HepG2 (cell line): Measurements from ENCODE around the gene NT5C2. TPM values are rescaled to one million over a fixed set of nuclear protein-coding genes. Genes with fewer than 3 reads are reported as not detected.
"Not testable (repeated sequence)": the region's sequence is repeated elsewhere in the genome, so short reads cannot be mapped to it uniquely, and the experiment has no call there.

Experiments used
- ATAC-seq: fragments of 200-7000 bp; cut with Tn5 transposase; 3 replicates; pipeline ENCODE4 v1.9.1; 2020; ENCODE audit warnings: mild to moderate bottlenecking, moderate library complexity
- BruUV-seq: library from RNA; stranded (reverse); fragments of 400-500 nt; replicated peaks from 2 replicates; lab custom pipeline; 2021; lab: Mats Ljungman, UMichigan
- CTCF ChIA-PET: fragments of 300-600 bp; formaldehyde crosslinking; extraction: SDS; loops from one replicate; lab custom pipeline; 2021; ENCODE audit warnings: low total read pairs, inconsistent platforms, low intra/inter-chr PET ratio; lab: Yijun Ruan, JAX
- POLR2A ChIA-PET: fragments of 350-600 bp; sonication (Branson Sonifier 250); formaldehyde crosslinking; loops from one replicate; lab custom pipeline; 2020; ENCODE audit warnings: antibody characterized with exemption, inconsistent platforms; lab: Yijun Ruan, JAX
- DNase-seq: peaks from one replicate; pipeline ENCODE4 v3.0.0-alpha.2; 2015; ENCODE audit warnings: low spot score
- FAIRE-seq: peaks from 3 replicates; lab custom pipeline; 2011; peaks lifted over from hg19 to GRCh38; lab: Jason Lieb, UNC
- H2AFZ ChIP-seq: one replicate; pipeline ENCODE4 v1.6.1; 2011; ENCODE audit warnings: low read length, inconsistent platforms
- H3K27ac ChIP-seq: fragments of 300-600 bp; 3 replicates; pipeline ENCODE4 v1.8.0; 2011; ENCODE audit warnings: mixed run types, mild to moderate bottlenecking, mixed read lengths, low read length, inconsistent platforms; ENCODE audit not compliant: insufficient read depth; ENCODE audit errors: extremely low read length
- H3K27me3 ChIP-seq, 2 experiments: fragments of 200-600 bp in 1 of 2; 2 replicates in 1 of 2; 3 replicates in 1 of 2; pipeline versions ENCODE4 v1.6.0 to v1.8.0; 2011; ENCODE audit warnings: low read length in 2 of 2, mild to moderate bottlenecking in 2 of 2, moderate library complexity in 2 of 2, inconsistent platforms in 1 of 2; ENCODE audit not compliant: insufficient read depth in 2 of 2, control insufficient read depth in 1 of 2
- H3K36me3 ChIP-seq, 2 experiments: fragments of 200-600 bp in 1 of 2; replicated peaks in 1 of 2; 2 replicates in 1 of 2; 3 replicates in 1 of 2; pipeline versions ENCODE4 v1.5.1 to v1.8.0; 2011; ENCODE audit warnings: low read length in 2 of 2, inconsistent platforms in 1 of 2; ENCODE audit not compliant: insufficient read depth in 2 of 2, control insufficient read depth in 1 of 2
- H3K4me1 ChIP-seq: 2 replicates; pipeline ENCODE4 v1.5.1; 2012; ENCODE audit warnings: low read length, inconsistent platforms; ENCODE audit not compliant: insufficient read depth
- H3K4me2 ChIP-seq: 2 replicates; pipeline ENCODE4 v1.6.0; 2011; ENCODE audit warnings: low read depth, low read length, inconsistent platforms
- H3K4me3 ChIP-seq, 3 experiments: fragments of 200-600 bp in 1 of 3; sonication (generic), shearing (Covaris generic) in 1 of 3; replicated peaks in 1 of 3; 2 replicates each; pipeline ENCODE4 v1.5.1; 2011 to 2016; ENCODE audit warnings: low read length in 3 of 3, inconsistent platforms in 2 of 3, low read depth in 2 of 3, mild to moderate bottlenecking in 2 of 3, control low read depth in 1 of 3, mixed read lengths in 1 of 3; ENCODE audit not compliant: insufficient read depth in 1 of 3
- H3K79me2 ChIP-seq: one replicate; pipeline ENCODE4 v1.6.1; 2011; ENCODE audit warnings: low read length, inconsistent platforms; ENCODE audit not compliant: insufficient read depth
- H3K9ac ChIP-seq: 2 replicates; pipeline ENCODE4 v1.6.0; 2011; ENCODE audit warnings: mild to moderate bottlenecking, low read depth, low read length, inconsistent platforms; ENCODE audit not compliant: insufficient read depth
- H3K9me3 ChIP-seq: 2 replicates; pipeline ENCODE4 v1.5.1; 2012; ENCODE audit warnings: mild to moderate bottlenecking, low read length
- H4K20me1 ChIP-seq: 2 replicates; pipeline ENCODE4 v1.6.0; 2011; ENCODE audit warnings: inconsistent platforms, mild to moderate bottlenecking, low read length, moderate library complexity; ENCODE audit not compliant: insufficient read depth
- EED ChIP-seq: sonication (generic); formaldehyde crosslinking; IDR thresholded peaks from 2 replicates; pipeline ENCODE4 v1.5.0; 2020; ENCODE audit warnings: mild to moderate bottlenecking, missing genetic modification reagents
- GLMP ChIP-seq: sonication (generic); formaldehyde crosslinking; IDR thresholded peaks from 2 replicates; pipeline ENCODE4 v1.9.0; 2021; ENCODE audit warnings: missing genetic modification reagents, mild to moderate bottlenecking, borderline replicate concordance
- HCFC1 ChIP-seq: fragments of 150-350 bp; IDR thresholded peaks from 2 replicates; pipeline ENCODE4 v1.6.1; 2014; ENCODE audit warnings: low read depth, low read length
- NFIC ChIP-seq: IDR thresholded peaks from 2 replicates; pipeline ENCODE4 v1.6.1; 2012; ENCODE audit warnings: mild to moderate bottlenecking, low read length, inconsistent platforms
- RFX3 ChIP-seq: IDR thresholded peaks from 2 replicates; pipeline ENCODE4 v1.6.1; 2016; ENCODE audit warnings: missing biosample characterization, missing genetic modification reagents
- RFX5 ChIP-seq: IDR thresholded peaks from 2 replicates; pipeline ENCODE4 v1.6.1; 2011; ENCODE audit warnings: low read depth, low read length, improper control_type of control experiment
- SCMH1 ChIP-seq: sonication (generic); formaldehyde crosslinking; IDR thresholded peaks from 2 replicates; pipeline ENCODE4 v1.9.0; 2021; ENCODE audit warnings: missing genetic modification reagents, mild to moderate bottlenecking, borderline replicate concordance
- THAP11 ChIP-seq: IDR thresholded peaks from 2 replicates; pipeline ENCODE4 v1.6.1; 2016; ENCODE audit warnings: missing biosample characterization, missing genetic modification reagents
- TOPORS ChIP-seq: sonication (generic); formaldehyde crosslinking; IDR thresholded peaks from 2 replicates; pipeline ENCODE4 v1.8.0; 2023; ENCODE audit warnings: mild to moderate bottlenecking, missing genetic modification reagents
- ZBTB10 ChIP-seq: sonication (generic); formaldehyde crosslinking; IDR thresholded peaks from 2 replicates; pipeline ENCODE4 v1.4.0; 2020; ENCODE audit warnings: missing genetic modification reagents, borderline replicate concordance
- ZNF12 ChIP-seq: sonication (generic); formaldehyde crosslinking; IDR thresholded peaks from 2 replicates; pipeline ENCODE4 v1.5.0; 2020; ENCODE audit warnings: missing genetic modification reagents
- ZNF784 ChIP-seq: sonication (generic); formaldehyde crosslinking; IDR thresholded peaks from 2 replicates; pipeline ENCODE4 v1.5.1; 2020; ENCODE audit warnings: missing genetic modification reagents, mild to moderate bottlenecking, borderline replicate concordance
- WGBS: methylation state at CpG from one replicate; pipeline ENCODE4 v1.1.6; 2017; ENCODE audit warnings: low lambda C conversion rate; 5-methylcytosine and 5-hydroxymethylcytosine counted together
- in situ Hi-C: cut with HindIII; loops from 2 replicates; pipeline ENCODE4 v1.10.0; 2017; ENCODE audit warnings: low pct_unique_long_range_greater_than_20kb; ENCODE audit not compliant: extremely low pct_ligation_motif_present
- intact Hi-C: fragments of 100-400 bp; cut with micrococcal nuclease; formaldehyde crosslinking; loops from one replicate; pipeline ENCODE4 v1.10.0; 2022; ENCODE audit not compliant: unreplicated experiment
- polyA plus RNA-seq, 8 experiments: library from polyadenylated mRNA; depleted of rRNA in 3 of 8; stranded (reverse) in 7 of 8; unstranded in 1 of 8; fragments of >200 nt; fragmentation: Illumina TruSeq in 4 of 8; extraction: Trizol in 4 of 8; gene quantifications; 2 replicates each; pipeline versions ENCODE4 v1.2.1 to v1.2.3, GENCODE V29; 2011 to 2016; ENCODE audit warnings: low read depth in 4 of 8, missing spikeins in 1 of 8, mixed read lengths in 1 of 8; ENCODE audit not compliant: insufficient read depth in 1 of 8
- total RNA-seq, 5 experiments: library from RNA; depleted of rRNA; stranded (reverse); fragments of >200 nt; fragmentation: Illumina TruSeq; extraction: Trizol; gene quantifications; 2 replicates each; pipeline ENCODE4 v1.2.3, GENCODE V29; 2016; ENCODE audit warnings: low read depth in 1 of 5

Gene NT5C2
- total and polyA plus RNA-seq, 2 of the 13 experiments (the other 11 are each of a cell fraction or from before 2014, with no cell fraction given), result 40.6 to 55.2 TPM

- intact Hi-C loops, result no loop called here
- no peaks in the 10 kb centered on the region; the same call in 1 of the 2 replicates for H3K9me3 ChIP-seq
- no peak overlapping the region for H3K27ac ChIP-seq
- no peaks in the 10 kb centered on the region for H3K36me3 ChIP-seq
- no peak overlapping the region for H3K4me2 ChIP-seq
- CTCF ChIA-PET, result no interaction called here
- no peak for FAIRE-seq
- peaks cover 20% of the 10 kb centered on the region for H3K4me1 ChIP-seq
- H3K4me3 ChIP-seq, result no peak overlapping the region
- H3K79me2 ChIP-seq, result no peaks in the 10 kb centered on the region
- BruUV-seq, result no TSS peak
- no peak for ATAC-seq
- DNase-seq, result no peak
- POLR2A ChIA-PET, result interaction anchor here (0.6 to 2.5 kb wide), 4 partner anchors 11 to 26 kb away, joined by 3 to 15 read pairs (median 4); no protein-coding TSS in a partner anchor
- WGBS, result 72% methylated on average over 5 of the region's 5 CpGs
- H3K27me3 ChIP-seq, result no peaks in the 10 kb centered on the region
- H4K20me1 ChIP-seq, result no peaks in the 10 kb centered on the region
- TF ChIP-seq ZBTB10 (CRISPR knock-in tag) (no peak), GLMP (CRISPR knock-in tag) (no peak), RFX5 (no peak), EED (CRISPR knock-in tag) (no peak), SCMH1 (CRISPR knock-in tag) (no peak), TOPORS (CRISPR knock-in tag) (no peak), NFIC (no peak), THAP11 (CRISPR knock-in tag) (no peak), RFX3 (CRISPR knock-in tag) (no peak), ZNF12 (no peak), HCFC1 (no peak), ZNF784 (CRISPR knock-in tag) (no peak)
- TF ChIP-seq, all 625 proteins: peak for 0
- Histone ChIP-seq H2AFZ (no peak overlapping the region), H3K9ac (no peak overlapping the region)
- in situ Hi-C loops, result no loop called here
These were observed 22.5 kb upstream of the NT5C2 start for GRCh38 chr10:103215601-103216000.

GRCh38 chr10:103210262-103210661 is 17.2 kb upstream of the NT5C2 start:
- WGBS, result 29% methylated on average over 4 of the region's 4 CpGs

More at GRCh38 chr10:103210262-103210661, 17.2 kb upstream of the NT5C2 start:
- H3K36me3 ChIP-seq, FAIRE-seq, H3K4me2 ChIP-seq, CTCF ChIA-PET, POLR2A ChIA-PET, ATAC-seq, H3K4me3 ChIP-seq, DNase-seq, H3K79me2 ChIP-seq, H3K27me3 ChIP-seq, H3K9me3 ChIP-seq, H3K9ac ChIP-seq, H2AFZ ChIP-seq, H3K27ac ChIP-seq, intact Hi-C loops, H4K20me1 ChIP-seq, BruUV-seq, in situ Hi-C loops: not testable (repeated sequence)
- H3K4me1 ChIP-seq, result peaks cover 27% of the 10 kb centered on the region
